ENCODE results near the gene C6orf136.
A peak's percentile ranks its signal among the peaks of the same experiment; 100 is the strongest.

C6orf136 gene

DNA sequence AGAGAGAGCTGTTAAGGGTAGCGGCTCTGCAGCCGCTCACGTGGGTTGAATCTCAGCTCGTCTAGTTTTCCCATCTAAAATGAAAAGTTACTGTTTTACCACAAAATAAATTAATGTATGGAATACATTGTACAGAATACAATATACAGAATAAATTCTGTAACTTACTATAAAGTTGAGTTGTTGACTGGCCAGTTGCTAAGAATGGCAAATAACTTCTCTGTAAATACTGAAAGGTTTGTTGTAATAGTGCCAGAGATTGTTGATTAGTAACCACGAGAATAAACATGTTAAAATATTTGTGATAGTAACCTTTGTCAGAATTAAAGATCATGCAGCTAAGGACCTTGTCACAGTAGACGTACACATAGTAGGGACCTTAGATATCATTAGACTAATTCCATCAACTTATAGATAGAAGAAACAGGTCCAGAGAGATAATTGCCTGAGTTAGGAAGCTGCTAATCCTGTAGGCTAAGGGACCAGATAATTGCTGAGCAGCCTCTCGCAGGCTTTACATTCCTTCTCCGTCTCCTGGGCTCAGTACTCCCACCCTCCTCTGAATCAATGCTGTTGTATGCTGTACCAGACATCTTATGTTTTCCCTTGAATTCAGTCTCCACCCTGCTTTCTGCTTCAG is 44.4 kb downstream of the C6orf136 start:
- peaks cover 23 to 27% of the 10 kb centered on the region in 2 donors for H3K4me1 ChIP-seq (ENCODE audit: control insufficient read depth in 2 of 2, insufficient read depth in 1 of 2, low read depth in 1 of 2, low read length in 2 of 2)
- WGBS, 2 donors (ENCODE audit: extremely low coverage in 2 of 2, insufficient read length in 2 of 2, insufficient replicate concordance in 1 of 2), result no CpG with 5 or more reads among the region's 8 CpGs
- H3K23ac ChIP-seq (ENCODE audit: low read depth, low read length, poor library complexity), result no peak overlapping the region
- peaks cover 2 to 17% of the 10 kb centered on the region in 2 donors for H3K36me3 ChIP-seq (replicated peaks in 1 of 2; ENCODE audit: control insufficient read depth in 2 of 2, insufficient read depth in 2 of 2, low read length in 2 of 2)
- peak overlapping the region; percentile 99 for H3K27ac ChIP-seq (replicated peaks; ENCODE audit: low read length)
- no peak overlapping the region for H3K4ac ChIP-seq (ENCODE audit: low read length)
- no peak overlapping the region for H2BK15ac ChIP-seq (ENCODE audit: low read length)
- no peak overlapping the region for H3K9ac ChIP-seq (ENCODE audit: low read depth, low read length, poor library complexity)
- H2AFZ ChIP-seq (ENCODE audit: low read length), result peak overlapping the region; percentile 98
- no peak overlapping the region for H2BK120ac ChIP-seq (ENCODE audit: low read depth, low read length)
- no peak overlapping the region for H4K8ac ChIP-seq (ENCODE audit: low read depth, low read length)
- no peak overlapping the region for H2AK5ac ChIP-seq (ENCODE audit: low read depth, low read length)
- H2BK5ac ChIP-seq (ENCODE audit: low read length), result peak overlapping the region; percentile 85
- no peaks in the 10 kb centered on the region for H3K9me3 ChIP-seq (replicated peaks in 1 of 2; ENCODE audit: control insufficient read depth in 2 of 2, insufficient read depth in 1 of 2, low read depth in 1 of 2, low read length in 2 of 2)
- H3K18ac ChIP-seq (ENCODE audit: low read length), result no peak overlapping the region
- peaks cover 6% of the 10 kb centered on the region for H3K79me1 ChIP-seq (ENCODE audit: low read depth, low read length)
- no peaks in the 10 kb centered on the region for H3K27me3 ChIP-seq (ENCODE audit: control insufficient read depth in 3 of 3, insufficient read depth in 3 of 3, low read depth in 1 of 3, low read length in 3 of 3)
- H3K14ac ChIP-seq (ENCODE audit: low read length), result no peak overlapping the region
- H3K4me3 ChIP-seq (ENCODE audit: low read length in 2 of 2), result peak overlapping the region; percentile 62 to 97
- no peak overlapping the region for H4K91ac ChIP-seq (ENCODE audit: low read depth, low read length, poor library complexity)
- DNase-seq (ENCODE audit: low spot score), result no peak
- no peak overlapping the region for H2BK12ac ChIP-seq (ENCODE audit: low read length)
- peak overlapping the region; percentile 73 for H3K4me2 ChIP-seq (ENCODE audit: insufficient read depth, low read length, poor library complexity, severe bottlenecking)

DNA sequence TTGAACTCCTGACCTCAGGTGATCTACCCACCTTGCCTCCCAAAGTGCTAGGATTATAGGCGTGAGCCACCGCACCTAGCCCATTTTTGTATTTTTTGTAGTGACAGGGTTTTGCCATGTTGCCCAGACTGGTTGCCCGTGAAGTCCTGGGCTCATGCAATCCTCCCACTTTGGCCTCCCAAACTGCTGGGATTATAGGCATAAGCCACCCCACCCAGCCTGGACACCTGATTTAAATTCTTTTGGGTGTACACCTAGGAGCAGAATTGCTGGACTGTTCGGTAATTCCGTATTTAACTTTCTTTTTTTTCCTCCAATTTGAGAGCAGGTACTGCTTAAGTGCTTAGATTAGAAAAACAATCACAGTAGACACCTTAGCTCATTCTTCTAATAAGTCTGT is 49.5 kb downstream of the C6orf136 start:
- no peak overlapping the region for H3K18ac ChIP-seq (ENCODE audit: low read length)
- H2AFZ ChIP-seq (ENCODE audit: low read length), result no peak overlapping the region
- no peaks in the 10 kb centered on the region for H3K79me1 ChIP-seq (ENCODE audit: low read depth, low read length)
- no peak overlapping the region for H3K23ac ChIP-seq (ENCODE audit: low read depth, low read length, poor library complexity)
- no peak overlapping the region for H3K14ac ChIP-seq (ENCODE audit: low read length)
- H3K9ac ChIP-seq (ENCODE audit: low read depth, low read length, poor library complexity), result no peak overlapping the region
- no peak overlapping the region for H3K4me2 ChIP-seq (ENCODE audit: insufficient read depth, low read length, poor library complexity, severe bottlenecking)
- H3K4me1 ChIP-seq (ENCODE audit: control insufficient read depth in 2 of 2, insufficient read depth in 1 of 2, low read depth in 1 of 2, low read length in 2 of 2), result peaks cover 0 to 3% of the 10 kb centered on the region in 2 donors
- H4K91ac ChIP-seq (ENCODE audit: low read depth, low read length, poor library complexity), result no peak overlapping the region
- H3K4ac ChIP-seq (ENCODE audit: low read length), result no peak overlapping the region
- H3K27ac ChIP-seq (replicated peaks; ENCODE audit: low read length), result no peak overlapping the region
- no CpG with 5 or more reads among the region's 5 CpGs for WGBS, 2 donors (ENCODE audit: extremely low coverage in 2 of 2, insufficient read length in 2 of 2, insufficient replicate concordance in 1 of 2)
- no peak overlapping the region for H4K8ac ChIP-seq (ENCODE audit: low read depth, low read length)
- peaks cover 2 to 26% of the 10 kb centered on the region in 2 donors for H3K36me3 ChIP-seq (replicated peaks in 1 of 2; ENCODE audit: control insufficient read depth in 2 of 2, insufficient read depth in 2 of 2, low read length in 2 of 2)
- H2AK5ac ChIP-seq (ENCODE audit: low read depth, low read length), result no peak overlapping the region
- no peaks in the 10 kb centered on the region for H3K9me3 ChIP-seq (replicated peaks in 1 of 2; ENCODE audit: control insufficient read depth in 2 of 2, insufficient read depth in 1 of 2, low read depth in 1 of 2, low read length in 2 of 2)
- H3K27me3 ChIP-seq (ENCODE audit: control insufficient read depth in 3 of 3, insufficient read depth in 3 of 3, low read depth in 1 of 3, low read length in 3 of 3), result no peaks in the 10 kb centered on the region
- no peak overlapping the region for H3K4me3 ChIP-seq (ENCODE audit: low read length in 2 of 2)
- no peak for DNase-seq (ENCODE audit: low spot score)
- H2BK5ac ChIP-seq (ENCODE audit: low read length), result no peak overlapping the region
- H2BK120ac ChIP-seq (ENCODE audit: low read depth, low read length), result no peak overlapping the region
- H2BK12ac ChIP-seq (ENCODE audit: low read length), result no peak overlapping the region
- H2BK15ac ChIP-seq (ENCODE audit: low read length), result no peak overlapping the region

DNA sequence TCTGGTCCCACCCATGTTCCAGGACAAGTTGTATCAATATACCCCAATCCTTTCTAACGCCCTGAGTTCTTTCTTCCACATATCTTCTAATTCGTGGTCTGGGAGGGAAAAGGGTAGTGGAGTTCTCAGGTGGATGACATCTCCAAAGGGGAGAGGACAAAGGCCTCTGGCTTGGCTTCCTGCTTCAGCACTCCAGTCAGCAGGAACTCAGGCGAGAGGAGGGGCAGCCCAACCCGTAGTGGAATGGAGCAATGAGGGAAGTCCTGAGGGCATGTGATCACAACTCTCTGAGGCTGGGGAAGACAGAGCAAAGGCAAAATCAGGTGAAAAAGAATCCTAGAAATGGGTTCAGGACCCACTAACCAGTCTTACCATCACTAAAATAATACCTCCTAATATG is 53.4 kb downstream of the C6orf136 start:
- no peak for DNase-seq (ENCODE audit: low spot score)
- WGBS, 2 donors (ENCODE audit: extremely low coverage in 2 of 2, insufficient read length in 2 of 2, insufficient replicate concordance in 1 of 2), result no CpG with 5 or more reads among the region's 4 CpGs
- H2BK5ac ChIP-seq (ENCODE audit: low read length), result no peak overlapping the region

More for the DNA sequence above, 53.4 kb downstream of the C6orf136 start:
- Histone ChIP-seq H3K9ac (ENCODE audit: low read depth, low read length, poor library complexity) (no peak overlapping the region), H2AFZ (ENCODE audit: low read length) (no peak overlapping the region), H2AK5ac (ENCODE audit: low read depth, low read length) (no peak overlapping the region), H2BK15ac (ENCODE audit: low read length) (no peak overlapping the region), H3K4ac (ENCODE audit: low read length) (no peak overlapping the region), H3K23ac (ENCODE audit: low read depth, low read length, poor library complexity) (no peak overlapping the region), H3K4me1 (ENCODE audit: control insufficient read depth in 2 of 2, insufficient read depth in 1 of 2, low read depth in 1 of 2, low read length in 2 of 2) (no peaks in the 10 kb centered on the region), H3K27ac (replicated peaks; ENCODE audit: low read length) (no peak overlapping the region), H3K36me3 (replicated peaks in 1 of 2; ENCODE audit: control insufficient read depth in 2 of 2, insufficient read depth in 2 of 2, low read length in 2 of 2) (peaks cover 29 to 64% of the 10 kb centered on the region in 2 donors), H3K4me2 (ENCODE audit: insufficient read depth, low read length, poor library complexity, severe bottlenecking) (no peak overlapping the region), H3K79me1 (ENCODE audit: low read depth, low read length) (no peaks in the 10 kb centered on the region), H3K4me3 (ENCODE audit: low read length in 2 of 2) (no peak overlapping the region), H2BK12ac (ENCODE audit: low read length) (no peak overlapping the region), H3K18ac (ENCODE audit: low read length) (no peak overlapping the region), H3K9me3 (replicated peaks in 1 of 2; ENCODE audit: control insufficient read depth in 2 of 2, insufficient read depth in 1 of 2, low read depth in 1 of 2, low read length in 2 of 2) (peaks cover 0 to 3% of the 10 kb centered on the region in 2 donors), H4K8ac (ENCODE audit: low read depth, low read length) (no peak overlapping the region), H3K27me3 (ENCODE audit: control insufficient read depth in 3 of 3, insufficient read depth in 3 of 3, low read depth in 1 of 3, low read length in 3 of 3) (no peaks in the 10 kb centered on the region), H4K91ac (ENCODE audit: low read depth, low read length, poor library complexity) (no peak overlapping the region), H3K14ac (ENCODE audit: low read length) (no peak overlapping the region), H2BK120ac (ENCODE audit: low read depth, low read length) (no peak overlapping the region)
